SK-N-SH (cell line): ENCODE measurements around the gene FAM174B. TPM values are rescaled to one million over a fixed set of nuclear protein-coding genes. Genes with fewer than 3 reads are reported as not detected.

Source experiments
- CTCF ChIA-PET: fragments of 300-600, 350-600 bp; formaldehyde crosslinking; extraction: SDS; loops from one replicate; lab custom pipeline; 2021; lab: Yijun Ruan, JAX
- POLR2A ChIA-PET: fragments of 350-600 bp; sonication (Branson Sonifier 250); formaldehyde crosslinking; extraction: SDS; loops from one replicate; lab custom pipeline; 2020; ENCODE audit warnings: antibody characterized with exemption, inconsistent platforms; lab: Yijun Ruan, JAX
- DNase-seq: peaks from one replicate; pipeline ENCODE4 v3.0.0; 2012
- H2AFZ ChIP-seq: fragments of 200-600 bp; sonication (generic); 2 replicates; pipeline ENCODE4 v1.8.1; 2016; ENCODE audit warnings: antibody characterized with exemption, mild to moderate bottlenecking, low read depth
- H3F3A ChIP-seq: fragments of 200-600 bp; sonication (generic); replicated peaks from 2 replicates; pipeline ENCODE3; 2016; ENCODE audit warnings: antibody characterized with exemption, mild to moderate bottlenecking; ENCODE audit not compliant: insufficient read depth
- H3K27ac ChIP-seq, 2 experiments: fragments of 200-500 bp in 1 of 2; fragments of 200-600 bp in 1 of 2; sonication (Bioruptor generic) in 1 of 2; sonication (generic), shearing (Covaris generic) in 1 of 2; 2 replicates each; pipeline versions ENCODE4 v1.5.1 to v1.6.1; 2014 to 2016; ENCODE audit warnings: low read depth in 2 of 2, inconsistent platforms in 1 of 2, low read length in 1 of 2, mild to moderate bottlenecking in 1 of 2, mixed read lengths in 1 of 2
- H3K27me3 ChIP-seq: fragments of 200-600 bp; sonication (generic), shearing (Covaris generic); 2 replicates; pipeline ENCODE4 v1.6.1; 2016; ENCODE audit warnings: mixed run types; ENCODE audit not compliant: insufficient read depth
- H3K36me3 ChIP-seq, 2 experiments: fragments of 200-500 bp in 1 of 2; fragments of 200-600 bp in 1 of 2; sonication (Bioruptor generic) in 1 of 2; sonication (generic) in 1 of 2; replicated peaks in 1 of 2; 2 replicates each; pipeline versions ENCODE3 to v1.5.1; 2014 to 2016; ENCODE audit warnings: low read length in 1 of 2, mild to moderate bottlenecking in 1 of 2; ENCODE audit not compliant: insufficient read depth in 2 of 2, control insufficient read depth in 1 of 2
- H3K4me1 ChIP-seq, 2 experiments: fragments of 200-500 bp in 1 of 2; fragments of 200-600 bp in 1 of 2; sonication (Bioruptor generic) in 1 of 2; sonication (generic), shearing (Covaris generic) in 1 of 2; 2 replicates each; pipeline versions ENCODE4 v1.5.1 to v1.6.1; 2014 to 2016; ENCODE audit warnings: low read depth in 1 of 2, low read length in 1 of 2, mixed run types in 1 of 2; ENCODE audit not compliant: insufficient read depth in 2 of 2, control insufficient read depth in 1 of 2
- H3K4me2 ChIP-seq: fragments of 200-600 bp; sonication (generic), shearing (Covaris generic); 2 replicates; pipeline ENCODE4 v1.6.1; 2017; ENCODE audit warnings: mixed run types
- H3K4me3 ChIP-seq, 2 experiments: fragments of 200-500 bp in 1 of 2; fragments of 200-600 bp in 1 of 2; sonication (Bioruptor generic) in 1 of 2; sonication (generic), shearing (Covaris generic) in 1 of 2; 2 replicates each; pipeline versions ENCODE4 v1.5.1 to v1.8.1; 2014 to 2016; ENCODE audit warnings: low read depth in 2 of 2, inconsistent platforms in 1 of 2, low read length in 1 of 2, mild to moderate bottlenecking in 1 of 2, mixed read lengths in 1 of 2, moderate library complexity in 1 of 2
- H3K79me2 ChIP-seq: fragments of 200-600 bp; sonication (generic); 2 replicates; pipeline ENCODE4 v1.8.1; 2017; ENCODE audit warnings: mild to moderate bottlenecking; ENCODE audit not compliant: insufficient read depth
- H3K9ac ChIP-seq: fragments of 200-600 bp; sonication (generic); 2 replicates; pipeline ENCODE4 v1.6.1; 2017; ENCODE audit warnings: mixed run types
- H3K9me2 ChIP-seq: fragments of 200-600 bp; sonication (generic); 2 replicates; pipeline ENCODE4 v1.6.1; 2017; ENCODE audit warnings: mixed run types
- H3K9me3 ChIP-seq: fragments of 200-600 bp; sonication (generic); 2 replicates; pipeline ENCODE4 v1.6.1; 2017; ENCODE audit warnings: mixed run types, mild to moderate bottlenecking, moderate library complexity
- H4K20me1 ChIP-seq: fragments of 200-600 bp; sonication (generic); 2 replicates; pipeline ENCODE4 v1.6.1; 2017; ENCODE audit warnings: mild to moderate bottlenecking, mixed run types; ENCODE audit not compliant: insufficient read depth
- EP300 ChIP-seq, 2 experiments: IDR thresholded peaks; 2 replicates each; pipeline versions ENCODE4 v1.4.0 to v1.6.1; 2012; ENCODE audit warnings: borderline replicate concordance in 1 of 2, low read depth in 1 of 2, low read length in 1 of 2
- FOXJ3 ChIP-seq: sonication (generic); formaldehyde crosslinking; IDR thresholded peaks from 2 replicates; pipeline ENCODE4 v1.5.1; 2020; ENCODE audit warnings: mild to moderate bottlenecking, missing genetic modification reagents
- FOXM1 ChIP-seq: IDR thresholded peaks from 2 replicates; pipeline ENCODE4 v1.4.0; 2012; ENCODE audit warnings: low read depth, mild to moderate bottlenecking
- GATA2 ChIP-seq: sonication (generic); formaldehyde crosslinking; IDR thresholded peaks from 2 replicates; pipeline ENCODE4 v1.5.0; 2020; ENCODE audit warnings: mild to moderate bottlenecking, missing genetic modification reagents
- IRF3 ChIP-seq: fragments of 150-350 bp; IDR thresholded peaks from 2 replicates; pipeline ENCODE4 v1.6.1; 2016; ENCODE audit warnings: mild to moderate bottlenecking, low read depth, low read length
- MEF2A ChIP-seq: IDR thresholded peaks from 2 replicates; pipeline ENCODE4 v1.4.0; 2012; ENCODE audit warnings: low read depth, borderline replicate concordance
- MXI1 ChIP-seq: IDR thresholded peaks from 2 replicates; pipeline ENCODE4 v1.6.1; 2012; ENCODE audit warnings: mild to moderate bottlenecking, low read depth, low read length, improper control_type of control experiment
- NFIC ChIP-seq: IDR thresholded peaks from 2 replicates; pipeline ENCODE4 v1.4.0; 2012; ENCODE audit warnings: borderline replicate concordance
- PBX3 ChIP-seq: IDR thresholded peaks from 2 replicates; pipeline ENCODE4; 2012
- RFX5 ChIP-seq: IDR thresholded peaks from 2 replicates; pipeline ENCODE4 v1.6.1; 2012; ENCODE audit warnings: mild to moderate bottlenecking, improper control_type of control experiment, low read length
- RXRA ChIP-seq: IDR thresholded peaks from 2 replicates; pipeline ENCODE4 v1.4.0; 2012; ENCODE audit warnings: low read depth, mild to moderate bottlenecking, borderline replicate concordance
- SMC3 ChIP-seq: IDR thresholded peaks from 2 replicates; pipeline ENCODE4 v1.6.1; 2012; ENCODE audit warnings: low read depth, low read length, improper control_type of control experiment
- TAF1 ChIP-seq: IDR thresholded peaks from 2 replicates; pipeline ENCODE4 v1.6.1; 2012; ENCODE audit warnings: low read depth, mild to moderate bottlenecking, low read length, moderate library complexity, borderline replicate concordance
- TCF12 ChIP-seq: IDR thresholded peaks from 2 replicates; pipeline ENCODE4 v1.4.0; 2012
- YY1 ChIP-seq: IDR thresholded peaks from 2 replicates; pipeline ENCODE4 v1.4.0; 2012; ENCODE audit warnings: low read depth, mild to moderate bottlenecking
- WGBS: methylation state at CpG from one replicate; pipeline ENCODE4 v1.1.6; 2017; ENCODE audit warnings: low lambda C conversion rate; 5-methylcytosine and 5-hydroxymethylcytosine counted together
- polyA plus RNA-seq, 3 experiments: library from polyadenylated mRNA; depleted of rRNA; stranded (reverse); fragments of >200 nt; gene quantifications; 2 replicates each; pipeline ENCODE4 v1.2.3, GENCODE V29; 2012
- TF ChIP-seq, protein P1 (sequence below): IDR thresholded peaks from 2 replicates; pipeline ENCODE4 v1.4.0; 2012; ENCODE audit warnings: low read depth, borderline replicate concordance

The FAM174B gene
- polyA plus RNA-seq, 1 of the 3 experiments (the other 2 are of a cell fraction): 0.30 TPM

GRCh38 chr15:92605225-92605944 lies 50.2 kb downstream of the FAM174B start:
- Histone ChIP-seq H3K4me3 (no peak overlapping the region), H3F3A (no peaks in the 10 kb centered on the region), H3K79me2 (no peaks in the 10 kb centered on the region), H2AFZ (no peak overlapping the region), H3K27me3 (no peaks in the 10 kb centered on the region), H3K4me2 (no peak overlapping the region)
- ChIA-PET CTCF (interaction anchor here (1.0 kb wide), 1 partner anchor 10 kb away, joined by 5 read pairs; no protein-coding TSS in a partner anchor), POLR2A (no interaction called here)
- TF ChIP-seq, protein P1, sequence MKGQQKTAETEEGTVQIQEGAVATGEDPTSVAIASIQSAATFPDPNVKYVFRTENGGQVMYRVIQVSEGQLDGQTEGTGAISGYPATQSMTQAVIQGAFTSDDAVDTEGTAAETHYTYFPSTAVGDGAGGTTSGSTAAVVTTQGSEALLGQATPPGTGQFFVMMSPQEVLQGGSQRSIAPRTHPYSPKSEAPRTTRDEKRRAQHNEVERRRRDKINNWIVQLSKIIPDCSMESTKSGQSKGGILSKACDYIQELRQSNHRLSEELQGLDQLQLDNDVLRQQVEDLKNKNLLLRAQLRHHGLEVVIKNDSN: no peak
- no peak for TF ChIP-seq EP300 (IDR thresholded peaks at IDR 0.05; ENCODE audit: borderline replicate concordance in 1 of 2, low read depth in 1 of 2, low read length in 1 of 2)
- no peak for TF ChIP-seq GATA2 (CRISPR knock-in tag)
- no peak for TF ChIP-seq IRF3
- TF ChIP-seq PBX3: no peak
- TF ChIP-seq RFX5: no peak
- TF ChIP-seq MEF2A: no peak
- TF ChIP-seq NFIC: no peak
- TF ChIP-seq YY1: no peak
- no peak for TF ChIP-seq MXI1
- no peak for TF ChIP-seq RXRA
- TF ChIP-seq TAF1: no peak
- no peak for TF ChIP-seq SMC3
- TF ChIP-seq FOXJ3 (CRISPR knock-in tag): no peak
- TF ChIP-seq TCF12: no peak
- TF ChIP-seq FOXM1: no peak
- TF ChIP-seq, all 33 proteins: peak for 0
- Histone ChIP-seq H3K4me1 (no peaks in the 10 kb centered on the region), H3K27ac (no peak overlapping the region), H3K36me3 (no peaks in the 10 kb centered on the region), H4K20me1 (no peaks in the 10 kb centered on the region), H3K9me3 (no peaks in the 10 kb centered on the region), H3K9ac (no peak overlapping the region), H3K9me2 (no peaks in the 10 kb centered on the region)
- WGBS: 43% methylated on average over 14 of the region's 14 CpGs
- DNase-seq: no peak
